Nucleus accumbens (tissue), 56 donors: ENCODE results near the gene MYBPH.
A peak's percentile ranks its signal among the peaks of the same experiment; 100 is the strongest.

Source experiments
- DNase-seq, 56 donors: peaks; one replicate each; lab custom pipeline; 2025; lab: John Stamatoyannopoulos, UW

The MYBPH gene

DNA sequence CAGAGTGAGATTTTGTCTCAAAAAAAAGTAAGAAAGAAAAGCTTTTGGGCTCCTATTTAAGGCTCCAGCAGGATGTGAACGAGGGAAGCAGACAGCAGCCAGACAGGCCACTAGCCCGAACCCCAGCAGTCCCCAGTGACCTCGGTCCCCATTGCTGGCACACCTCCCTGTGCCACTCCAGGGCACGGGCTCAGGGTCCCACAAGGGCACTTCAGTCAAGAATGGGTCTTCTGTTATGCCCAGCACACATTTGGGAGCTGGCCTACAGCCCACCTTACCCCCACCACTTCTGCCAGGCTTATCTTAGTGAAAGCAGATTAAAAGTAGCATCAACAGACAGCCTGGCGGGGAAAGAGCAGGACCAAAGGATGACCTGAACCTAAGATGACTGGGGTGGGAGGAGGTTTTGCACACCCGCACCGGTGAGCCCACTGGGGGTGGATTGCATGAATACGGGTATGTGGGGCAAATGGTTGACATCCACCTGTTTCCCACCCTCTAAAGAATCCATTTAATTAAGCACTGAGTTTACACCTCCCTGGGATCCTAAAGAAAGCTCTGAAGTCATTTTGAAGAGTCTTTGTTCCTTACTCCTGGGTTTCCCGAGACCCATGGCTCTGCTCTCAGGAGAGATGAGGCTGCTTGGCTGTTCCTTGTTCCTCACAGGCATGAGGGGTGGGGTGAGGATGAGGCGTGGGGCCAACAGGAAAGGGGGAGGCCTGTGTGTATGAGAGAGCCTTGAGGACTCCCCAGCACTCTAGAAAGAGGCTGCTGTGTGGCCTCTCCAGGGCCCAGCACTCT lies 6.2 kb upstream of the MYBPH start:
- no peak for DNase-seq

DNA sequence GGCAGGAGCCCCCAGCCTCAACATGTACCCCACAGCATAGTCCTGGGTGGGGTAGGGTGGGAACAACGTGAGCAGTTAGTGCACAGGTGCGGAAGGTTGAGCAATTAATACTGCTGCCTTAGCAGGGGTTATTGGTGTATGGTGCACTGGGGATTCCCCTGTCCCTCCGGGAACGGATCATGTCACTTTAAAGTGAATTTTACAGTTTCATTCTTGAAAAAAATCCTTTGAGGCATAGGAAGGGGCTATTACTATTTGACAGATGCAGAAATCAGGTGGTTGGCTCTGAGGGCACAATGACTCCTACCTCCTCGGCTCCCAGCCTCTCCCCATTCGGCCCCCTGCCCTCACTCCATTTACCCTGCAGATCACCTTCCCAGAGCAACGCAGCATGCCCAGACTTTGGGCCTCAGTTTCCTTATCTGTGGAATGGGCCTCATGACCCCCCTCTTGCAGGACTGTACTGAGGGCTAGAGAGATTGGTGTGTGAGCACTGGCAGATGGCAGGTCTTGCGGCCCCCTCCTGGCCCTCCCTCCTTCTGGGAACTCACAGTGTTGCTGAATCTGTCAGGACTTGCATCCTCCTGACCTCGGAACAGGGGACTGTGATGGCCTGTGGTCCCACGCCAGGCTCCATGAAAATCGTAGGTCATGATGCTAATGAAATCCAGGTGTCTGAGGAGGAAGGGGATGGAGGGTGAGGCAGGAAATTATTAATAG lies 5.1 kb upstream of the MYBPH start:
- DNase-seq: no peak

DNA sequence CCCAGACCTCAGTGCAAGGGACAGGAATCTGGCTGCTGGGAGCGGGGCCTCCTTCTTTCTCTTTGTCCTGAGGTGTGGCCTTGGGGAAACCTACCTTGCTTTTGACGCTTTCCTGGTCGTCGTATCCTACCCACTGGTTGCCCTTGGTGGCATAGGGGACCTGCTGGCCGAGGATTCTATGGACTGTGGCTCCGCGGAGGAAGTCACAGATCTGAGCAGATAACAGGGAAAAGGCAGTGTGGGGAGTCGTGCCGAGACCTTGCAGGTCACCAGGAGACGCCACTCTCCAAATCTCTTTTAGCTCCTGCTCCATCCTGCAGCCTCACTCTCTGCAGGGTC lies 4.0 kb upstream of the MYBPH start:
- DNase-seq: no peak

DNA sequence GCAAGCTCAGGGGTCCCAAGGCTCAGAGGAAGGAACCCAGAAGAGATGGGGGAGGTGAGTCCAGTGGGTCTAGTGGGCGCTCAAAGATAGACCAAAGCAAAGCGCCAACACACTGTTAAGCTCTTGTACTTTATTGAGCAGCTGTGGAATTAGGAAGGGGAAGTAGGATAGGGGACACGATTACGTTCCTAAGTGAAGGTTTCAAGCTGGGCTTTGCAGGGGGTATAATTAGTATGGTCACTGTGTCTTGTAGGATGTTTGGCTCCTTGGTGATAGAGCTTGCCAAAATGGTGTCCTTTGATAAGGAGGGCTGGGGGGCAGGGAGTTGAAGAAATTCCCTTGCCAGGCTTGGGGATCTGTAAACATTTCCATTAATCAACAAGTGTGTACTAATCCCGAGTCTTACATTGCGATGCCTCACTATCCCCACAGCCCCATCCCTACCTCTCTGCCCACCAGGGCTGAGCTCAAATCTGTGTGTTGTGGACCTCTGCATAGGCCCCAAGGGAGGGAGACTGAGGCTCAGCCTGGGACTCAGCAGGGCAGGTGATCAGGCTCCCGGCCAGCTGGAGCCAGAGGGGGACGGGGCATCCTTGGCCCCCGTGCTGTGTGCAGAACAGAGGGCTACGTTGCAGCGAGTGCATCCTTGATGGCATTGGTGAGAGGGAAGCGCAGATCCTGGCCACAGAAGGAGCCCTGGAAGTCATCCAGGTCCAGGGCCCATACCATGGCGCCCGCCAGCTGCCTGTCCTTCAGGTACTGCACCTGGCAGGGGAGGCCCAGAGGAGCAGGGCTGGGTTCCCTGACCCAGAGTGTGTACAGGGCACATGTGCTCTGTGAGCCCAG lies 3.4 kb upstream of the MYBPH start:
- no peak for DNase-seq

DNA sequence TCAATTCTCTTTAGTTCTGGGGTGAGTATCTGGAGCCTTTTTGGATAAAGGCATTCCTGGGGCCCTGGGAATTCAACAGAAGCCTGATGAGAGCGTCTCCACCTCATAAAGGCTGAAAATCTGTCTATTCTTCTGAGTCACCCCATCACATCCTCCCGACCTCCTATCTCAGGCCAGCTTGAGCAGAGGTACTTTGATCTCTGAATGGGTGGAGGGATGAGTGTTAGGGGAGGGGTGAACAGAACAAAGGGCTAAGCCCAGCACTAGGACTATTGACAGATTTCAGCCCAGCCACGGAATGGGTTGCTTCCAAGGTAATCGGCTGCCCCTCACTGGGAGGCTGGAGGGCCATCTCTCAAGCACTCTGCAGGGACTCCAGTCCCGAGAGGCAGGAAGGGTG lies 2.5 kb upstream of the MYBPH start:
- no peak for DNase-seq

DNA sequence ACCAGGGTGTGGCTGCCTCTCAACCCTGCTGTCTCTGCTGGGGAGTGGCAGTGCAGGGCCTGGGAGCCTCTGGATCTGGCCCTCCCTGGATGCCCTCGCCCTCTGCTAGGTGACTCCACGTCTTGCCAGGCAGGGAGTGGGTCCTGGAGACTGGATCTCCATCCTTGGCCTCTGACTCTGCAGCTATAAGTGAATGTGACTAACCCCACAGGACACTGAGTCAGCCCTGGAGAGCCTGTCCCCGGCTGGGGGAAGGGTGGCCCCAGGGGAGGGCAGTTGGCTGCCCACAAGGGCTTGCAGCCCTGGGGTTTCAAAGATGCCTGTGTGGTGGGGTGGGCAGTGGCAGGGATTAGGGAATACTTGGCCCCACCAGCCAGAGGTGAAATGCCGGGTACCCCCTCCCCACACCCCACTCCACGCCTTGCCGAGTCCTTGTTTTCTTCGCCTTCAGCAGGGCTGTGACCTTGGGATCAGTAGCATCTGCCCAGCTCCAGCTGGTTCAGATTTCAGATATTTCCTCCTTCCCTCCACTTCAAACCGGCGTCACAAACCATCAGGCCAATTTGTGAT lies 1.9 kb upstream of the MYBPH start:
- DNase-seq: no peak

DNA sequence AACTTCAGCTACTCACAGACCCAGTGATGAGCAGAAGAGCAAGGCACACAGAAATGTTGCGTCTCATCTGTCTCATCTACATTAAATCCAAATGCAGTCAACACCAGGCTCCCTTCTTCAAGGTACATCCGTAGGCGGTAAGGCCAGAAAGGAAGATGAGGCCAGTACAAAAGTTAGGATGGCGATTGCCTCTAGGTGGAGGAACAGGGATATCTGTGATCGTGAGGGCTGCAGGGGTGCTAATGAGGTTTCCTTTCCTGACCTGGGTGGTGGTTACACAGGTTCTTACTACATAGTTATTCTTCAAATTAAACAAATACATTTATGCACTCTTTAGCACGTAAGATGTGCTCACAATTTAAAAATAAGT lies 1.4 kb upstream of the MYBPH start:
- DNase-seq: no peak

DNA sequence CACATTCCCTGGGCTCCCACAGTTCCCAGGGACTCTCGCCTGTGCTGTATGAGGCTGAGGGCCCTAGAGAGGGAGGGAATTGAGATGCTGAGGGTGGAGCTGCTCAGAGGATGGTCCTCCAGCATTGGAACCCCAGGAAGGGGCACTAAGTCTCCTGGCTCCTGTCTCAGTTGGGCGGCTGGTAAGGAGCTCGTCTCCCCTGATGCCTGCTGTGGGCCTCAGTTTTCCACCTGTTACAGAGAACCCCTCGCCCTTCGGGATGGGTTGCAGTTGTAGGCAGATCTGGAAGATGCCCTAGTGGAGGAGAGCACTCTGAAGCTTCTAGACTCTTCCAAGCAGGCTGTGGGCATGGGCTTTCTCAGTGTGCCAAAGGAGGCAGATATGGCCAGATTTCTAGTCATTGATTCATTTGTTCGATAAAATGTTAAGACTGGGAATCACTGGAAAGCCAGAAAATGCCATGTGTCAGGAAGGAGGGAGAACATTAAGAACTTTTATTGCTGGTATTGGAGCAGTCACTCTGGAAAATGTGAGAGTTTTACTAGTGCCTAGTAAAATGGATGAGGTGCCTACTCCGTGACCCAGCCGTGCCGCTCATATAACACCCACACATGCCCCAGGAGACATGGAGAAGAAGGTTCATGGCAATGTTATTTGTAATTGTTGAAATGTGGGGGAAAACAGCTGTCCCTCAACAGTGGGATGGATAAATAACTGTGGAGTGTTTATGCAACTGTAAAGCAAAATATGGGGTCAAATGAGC lies 828 bp upstream of the MYBPH start:
- DNase-seq: no peak

DNA sequence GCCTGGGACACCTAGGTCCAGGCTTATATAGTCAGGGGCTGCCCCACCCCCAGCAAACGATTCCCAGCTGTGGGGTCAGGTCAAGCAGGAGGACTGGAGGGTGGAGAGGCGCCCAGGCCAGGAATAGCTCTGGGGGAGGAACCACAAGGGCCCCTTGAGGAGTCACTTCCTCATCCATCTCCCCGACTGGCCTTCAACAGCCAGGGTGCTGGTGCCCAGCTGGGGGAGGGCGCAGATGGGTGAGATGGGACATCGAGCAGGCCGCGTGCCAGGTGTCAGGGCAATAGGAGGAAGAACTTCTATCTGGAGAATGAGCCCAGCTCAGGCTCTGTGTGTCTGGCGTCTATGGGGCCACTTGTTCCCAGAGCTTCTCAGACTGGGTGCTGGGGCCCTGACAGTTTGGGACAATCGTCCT lies 208 bp upstream of the MYBPH start:
- DNase-seq: peak in 16 of 56 donors; percentile 17 to 64 (median 28)

DNA sequence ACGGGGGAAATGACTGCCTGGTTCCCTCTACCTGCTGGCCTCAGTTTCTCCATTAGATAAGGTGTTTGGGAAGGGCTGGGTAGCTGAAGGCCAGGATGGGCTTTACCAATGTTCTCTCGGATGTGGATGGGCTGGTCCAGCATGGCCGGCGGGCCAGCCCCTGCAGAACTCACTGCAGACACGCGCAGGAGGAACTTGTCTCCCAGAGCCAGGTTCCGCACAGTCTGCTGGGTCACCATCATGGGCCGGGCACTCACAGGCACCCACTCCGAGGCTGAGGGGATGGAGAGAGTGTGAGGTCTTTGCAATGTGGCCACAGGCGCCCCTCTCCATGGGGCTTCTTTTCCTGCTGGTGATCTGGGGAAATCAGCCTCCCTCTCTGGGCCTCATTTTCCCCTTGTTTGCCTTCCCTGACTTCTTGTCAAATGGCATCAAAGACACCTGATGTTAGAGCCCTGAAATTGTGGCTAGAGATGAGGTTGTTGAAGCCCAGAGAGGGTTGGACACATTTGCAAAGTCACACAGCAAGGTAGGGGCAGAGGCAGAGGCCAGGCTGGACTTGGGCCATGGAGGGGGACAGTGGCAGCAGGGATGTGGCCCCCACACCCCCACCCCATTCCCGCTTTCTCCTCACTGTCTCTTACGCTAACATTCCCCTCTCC lies 1.2 kb downstream of the MYBPH start:
- no peak for DNase-seq

DNA sequence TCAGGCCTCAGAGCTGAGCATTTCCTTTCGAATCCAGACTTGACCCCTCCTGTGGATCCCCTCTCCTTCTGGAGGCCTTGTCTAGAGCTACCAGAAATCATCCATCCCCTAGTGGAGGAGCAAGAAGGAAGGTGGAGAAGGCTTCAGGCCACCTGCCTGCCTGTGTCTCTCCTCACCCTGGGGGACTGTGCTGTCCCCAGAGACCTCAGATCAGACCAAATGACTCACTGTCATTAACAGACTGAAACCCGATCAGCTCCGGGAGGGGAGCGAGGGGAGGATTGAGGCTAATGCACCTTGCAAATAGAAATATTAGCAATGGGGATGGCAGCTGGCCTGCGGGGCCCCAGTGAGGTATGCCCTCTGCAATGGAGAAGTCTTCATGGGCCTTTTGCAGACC lies 2.1 kb downstream of the MYBPH start:
- no peak for DNase-seq

DNA sequence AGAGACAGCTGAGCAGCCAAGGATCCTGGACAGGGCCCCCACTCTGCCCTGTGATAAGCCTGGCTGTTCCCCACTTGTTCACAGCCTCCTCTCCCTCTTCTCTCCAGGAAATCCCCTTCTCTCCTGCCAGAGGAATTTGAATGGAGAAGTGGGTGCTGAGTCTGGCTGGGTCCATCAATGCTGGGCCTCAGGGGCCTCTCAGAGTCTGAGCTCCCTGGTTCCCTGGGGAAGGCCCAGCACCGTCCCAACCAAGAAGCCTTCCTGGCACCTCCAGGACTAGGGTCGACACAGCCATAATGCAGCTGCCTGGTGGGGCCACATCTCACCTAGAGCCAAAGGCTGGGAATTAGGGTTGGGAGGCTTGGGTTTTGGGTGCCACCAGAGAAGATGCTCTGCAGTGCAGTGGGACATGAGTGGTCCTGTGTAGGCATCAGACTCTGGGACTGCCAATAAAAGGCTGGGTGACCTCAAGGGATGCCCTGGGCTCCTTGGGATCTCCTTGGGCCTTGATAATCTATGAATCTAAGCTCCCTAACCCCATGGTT lies 2.5 kb downstream of the MYBPH start:
- no peak for DNase-seq

DNA sequence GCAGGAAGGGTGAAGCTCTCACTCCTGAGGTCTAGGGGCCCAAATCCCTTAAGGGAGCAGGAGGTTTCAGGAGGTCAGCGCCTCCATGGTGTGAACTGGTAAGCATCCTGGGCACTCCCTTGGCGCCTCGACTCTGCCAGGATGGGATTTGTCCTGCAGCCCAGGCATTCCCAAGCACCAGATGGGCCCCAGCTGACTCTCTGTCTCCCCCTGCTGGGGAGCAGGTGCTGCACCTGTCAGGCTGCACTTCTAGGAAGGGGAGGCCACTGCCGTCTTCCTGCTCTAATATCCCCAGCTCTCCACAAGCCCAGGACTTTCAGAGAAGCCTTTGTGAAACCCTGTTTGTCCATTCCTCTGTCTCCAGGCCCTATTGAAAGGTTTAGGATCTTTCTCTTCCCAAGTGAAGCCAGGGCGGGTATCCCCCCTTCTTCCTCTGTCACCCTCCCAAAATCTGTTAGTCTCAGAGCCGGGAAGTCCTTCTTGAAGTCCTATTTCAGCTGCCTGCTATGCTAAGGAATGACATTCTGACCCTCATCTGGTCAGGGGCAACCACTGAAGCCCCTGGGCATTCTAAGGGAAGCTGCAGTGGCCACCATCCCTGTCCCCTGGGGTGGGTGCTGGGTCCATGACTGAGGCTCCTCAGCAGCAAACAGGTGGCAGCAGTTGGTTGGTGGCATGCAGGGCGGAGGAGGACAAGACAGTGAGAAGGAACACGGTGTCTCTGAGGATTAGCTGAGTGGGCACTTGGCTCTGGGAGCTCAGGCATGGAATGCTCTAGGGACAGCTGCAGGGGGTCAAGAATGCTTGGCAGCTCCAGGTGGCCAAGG lies 3.2 kb downstream of the MYBPH start:
- DNase-seq: peak in 46 of 56 donors; percentile 24 to 84 (median 51)

DNA sequence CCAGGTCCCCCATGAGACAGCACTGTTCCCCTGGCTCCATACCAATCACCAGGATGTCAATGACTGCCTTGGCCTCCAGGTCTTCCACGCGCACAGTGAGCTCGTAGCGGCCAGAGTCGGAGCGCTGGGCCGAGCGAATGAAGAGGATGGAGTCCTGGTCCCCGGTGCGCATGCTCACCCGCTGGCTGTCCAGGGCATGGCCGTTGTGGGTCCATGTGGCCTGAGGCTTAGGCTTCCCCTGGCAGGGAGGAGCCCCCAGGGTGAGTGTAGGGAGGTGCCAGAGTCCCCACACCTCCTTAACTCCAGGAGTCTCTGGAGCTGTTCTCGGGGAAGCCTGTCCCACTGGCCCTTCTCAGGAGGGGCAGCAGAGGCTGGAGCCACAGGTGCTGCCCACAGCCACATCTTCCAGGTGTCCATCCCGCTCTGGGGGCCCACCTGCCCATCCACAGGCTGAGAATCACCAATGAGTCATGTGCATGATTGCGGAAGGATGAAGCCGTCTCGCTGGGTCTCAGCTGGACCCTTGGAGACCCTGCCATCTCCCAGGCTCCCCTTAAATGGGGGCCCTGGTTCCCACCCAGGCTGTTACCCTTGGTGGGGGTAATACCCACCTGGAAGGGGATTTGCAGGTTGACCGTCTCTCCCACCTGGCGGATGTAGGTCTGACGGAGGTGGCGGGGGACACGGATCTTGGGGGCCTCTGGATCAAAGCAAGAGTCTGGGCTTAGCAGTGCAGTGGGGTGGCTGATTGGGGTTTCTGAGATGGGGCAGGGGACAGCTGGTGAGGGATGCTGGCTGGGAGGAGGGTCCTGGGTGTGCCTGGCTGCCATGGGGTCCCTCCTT lies 4.1 kb downstream of the MYBPH start:
- no peak for DNase-seq

DNA sequence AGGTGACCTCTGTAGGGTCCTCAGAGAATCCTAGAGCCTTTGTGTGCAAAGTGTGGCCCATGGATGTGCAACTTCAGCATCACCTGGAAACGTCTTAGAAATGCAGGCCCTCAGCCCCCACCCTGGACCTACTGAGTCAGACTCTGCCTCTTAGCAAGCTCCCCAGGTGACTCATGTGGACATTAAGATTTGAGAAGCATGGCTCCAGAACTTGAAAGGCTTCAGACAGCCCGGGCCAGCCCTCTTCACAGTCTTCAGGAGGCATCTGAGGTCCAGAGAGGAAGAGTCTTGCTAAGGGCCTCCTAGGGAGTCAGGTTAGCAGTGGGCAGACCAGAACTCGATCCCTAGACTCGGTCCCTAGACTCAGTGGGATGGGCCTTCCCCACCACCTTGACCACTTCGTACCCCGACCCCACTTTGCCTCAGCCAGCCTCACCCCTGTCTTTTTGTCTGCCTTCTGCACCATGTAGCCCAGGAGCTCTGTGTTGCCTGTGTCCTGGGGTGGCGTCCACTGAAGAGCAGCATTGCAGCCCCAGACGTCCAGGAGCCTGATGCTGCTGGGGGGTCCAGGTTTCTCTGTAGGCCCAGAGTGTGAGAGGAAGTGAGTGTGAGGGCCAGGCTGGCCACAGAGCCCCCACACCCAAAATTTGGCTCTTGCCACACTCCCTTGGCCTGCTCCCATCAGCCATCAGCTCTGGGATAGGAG lies 4.8 kb downstream of the MYBPH start:
- no peak for DNase-seq

DNA sequence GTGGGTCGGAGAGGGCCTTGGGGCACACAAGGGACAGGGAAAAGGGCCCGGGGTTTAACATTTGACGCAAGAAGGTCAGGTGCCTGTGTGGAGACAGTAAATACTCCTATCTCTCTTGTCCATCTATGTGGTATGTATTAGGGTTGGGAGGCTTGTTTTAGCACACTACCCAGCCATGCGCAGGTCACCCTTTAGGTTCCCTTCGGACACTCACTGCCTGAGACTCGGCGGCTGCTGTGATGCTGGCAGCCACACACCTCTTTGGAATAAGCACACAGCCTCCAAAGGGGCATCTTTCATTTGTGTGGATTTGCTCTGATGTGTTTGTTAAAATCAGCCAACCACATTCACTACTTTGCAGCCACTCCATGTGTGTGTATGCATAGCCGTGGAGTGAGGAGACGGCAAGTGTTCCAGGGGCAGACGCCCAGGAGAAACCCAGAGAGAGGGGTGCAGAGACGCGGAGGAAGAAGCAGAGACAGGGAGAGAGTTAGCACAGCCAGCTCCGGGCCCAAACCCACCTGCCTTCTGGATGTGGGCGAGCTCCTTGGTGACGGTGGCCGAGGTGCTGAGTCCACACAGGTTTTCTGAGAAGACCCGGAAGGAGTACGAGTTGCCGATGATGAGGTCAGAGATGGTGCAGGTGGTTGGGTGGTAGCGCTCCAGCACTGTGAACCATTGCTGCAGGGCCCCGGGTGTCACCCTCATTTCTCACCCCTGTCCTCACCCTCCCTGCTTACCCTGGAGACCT lies 5.7 kb downstream of the MYBPH start:
- no peak for DNase-seq
